ENCODE results near the gene ACTR1A. TPM values are rescaled to one million over a fixed set of nuclear protein-coding genes. Genes with fewer than 3 reads are reported as not detected.

ACTR1A gene
- 178 and 216 TPM in 2 replicates for polyA plus RNA-seq (2011; rRNA removed)
- polyA minus RNA-seq (2011; rRNA and poly(A)+ RNA removed) = 148 and 200 TPM in 2 replicates

DNA sequence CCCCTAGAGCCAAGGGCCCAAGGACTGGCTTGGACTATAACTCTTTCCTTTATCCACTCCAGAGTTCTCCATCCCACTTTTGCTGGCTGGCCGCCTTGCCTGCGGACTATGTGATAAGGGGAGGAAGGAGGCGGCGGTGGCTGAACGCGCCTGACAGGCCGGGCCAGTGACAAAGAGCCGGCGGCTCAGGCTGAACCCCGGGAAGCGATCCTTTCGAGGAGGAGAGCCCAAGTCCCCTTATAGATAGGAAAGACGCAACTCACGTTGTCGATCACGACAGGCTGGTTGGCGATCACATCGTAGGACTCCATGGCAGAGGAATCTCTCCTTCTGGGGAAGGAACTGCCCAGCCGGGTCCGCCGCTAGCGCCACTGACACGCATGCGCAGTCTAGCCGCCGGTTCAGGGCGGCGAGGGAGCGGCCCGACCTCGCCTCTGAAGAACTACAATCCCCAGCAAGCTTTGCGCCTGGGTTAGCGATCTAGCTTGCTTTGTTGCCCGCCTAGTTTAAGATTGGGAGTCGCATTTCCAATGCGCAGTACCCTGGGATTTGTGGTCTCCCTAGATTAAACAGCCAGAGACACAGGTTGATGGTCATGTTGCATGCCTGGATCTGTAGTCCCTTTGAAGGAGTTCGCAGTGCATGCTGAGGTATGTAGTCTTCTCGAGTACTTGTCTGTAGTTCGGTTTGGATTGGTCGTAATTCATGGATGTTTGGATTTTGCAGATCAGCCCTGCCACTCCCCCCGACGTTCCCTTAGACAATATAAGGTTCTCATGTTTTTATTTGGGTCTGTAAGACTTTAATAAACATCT is at the start of gene ACTR1A:
TSS of gene ACTR1A (minus strand) at position 376 of the 815 bp plus-strand sequence. CDS start at position 311, 65 bp downstream.
- Histone ChIP-seq H3K36me3 (ENCODE audit: control insufficient read depth, insufficient read depth, low read length) (no peaks in the 10 kb centered on the region), H3K4me3 (ENCODE audit: low read depth, low read length) (peak within 1 kb of the TSS; percentile 91), H3K27me3 (ENCODE audit: control insufficient read depth, insufficient read depth, low read length) (no peaks in the 10 kb centered on the region)
- ChIA-PET CTCF (interaction anchor here (1.0 to 4.3 kb wide), 17 partner anchors 11 to 240 kb away, joined by 3 to 113 read pairs (median 5); partner anchors contain the start of gene TRIM8), POLR2A (interaction anchor here (1.0 kb wide), 1 partner anchor 144 kb away, joined by 4 read pairs; no protein-coding TSS in a partner anchor)
- DNase-seq (ENCODE audit: low read depth) = peak; percentile 99
- TF ChIP-seq, protein P1, sequence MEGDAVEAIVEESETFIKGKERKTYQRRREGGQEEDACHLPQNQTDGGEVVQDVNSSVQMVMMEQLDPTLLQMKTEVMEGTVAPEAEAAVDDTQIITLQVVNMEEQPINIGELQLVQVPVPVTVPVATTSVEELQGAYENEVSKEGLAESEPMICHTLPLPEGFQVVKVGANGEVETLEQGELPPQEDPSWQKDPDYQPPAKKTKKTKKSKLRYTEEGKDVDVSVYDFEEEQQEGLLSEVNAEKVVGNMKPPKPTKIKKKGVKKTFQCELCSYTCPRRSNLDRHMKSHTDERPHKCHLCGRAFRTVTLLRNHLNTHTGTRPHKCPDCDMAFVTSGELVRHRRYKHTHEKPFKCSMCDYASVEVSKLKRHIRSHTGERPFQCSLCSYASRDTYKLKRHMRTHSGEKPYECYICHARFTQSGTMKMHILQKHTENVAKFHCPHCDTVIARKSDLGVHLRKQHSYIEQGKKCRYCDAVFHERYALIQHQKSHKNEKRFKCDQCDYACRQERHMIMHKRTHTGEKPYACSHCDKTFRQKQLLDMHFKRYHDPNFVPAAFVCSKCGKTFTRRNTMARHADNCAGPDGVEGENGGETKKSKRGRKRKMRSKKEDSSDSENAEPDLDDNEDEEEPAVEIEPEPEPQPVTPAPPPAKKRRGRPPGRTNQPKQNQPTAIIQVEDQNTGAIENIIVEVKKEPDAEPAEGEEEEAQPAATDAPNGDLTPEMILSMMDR (IDR thresholded peaks at IDR 0.05; ENCODE audit: insufficient read depth, low read depth, low read length) = no peak

DNA sequence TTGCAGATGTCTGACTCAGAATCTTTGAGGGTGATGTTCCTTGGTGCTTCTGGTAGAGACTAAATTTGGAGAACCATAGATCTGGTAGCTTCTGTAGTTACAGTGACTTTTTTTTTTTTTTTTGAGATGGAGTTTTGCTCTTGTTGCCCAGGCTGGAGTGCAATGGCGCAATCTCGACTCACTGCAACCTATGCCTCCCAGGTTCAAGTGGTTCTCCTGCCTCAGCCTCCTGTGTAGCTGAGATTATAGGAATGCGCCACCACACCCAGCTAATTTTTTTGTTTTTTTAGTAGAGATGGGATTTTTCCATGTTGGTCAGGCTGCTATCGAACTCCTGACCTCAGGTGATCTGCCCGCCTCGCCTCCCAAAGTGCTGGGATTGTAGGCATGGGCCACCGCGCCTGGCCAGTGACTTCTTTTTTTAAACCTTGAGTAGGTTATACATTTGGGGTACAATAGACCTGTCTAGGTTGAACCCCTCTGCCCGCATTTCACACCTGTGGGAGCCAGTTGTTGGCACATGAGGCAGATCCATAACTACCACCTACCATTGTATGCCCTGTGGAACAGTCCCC is 48.2 kb upstream of the ACTR1A start:
- CTCF ChIA-PET = interaction anchor here (0.9 kb wide), 1 partner anchor 47 kb away, joined by 3 read pairs; no protein-coding TSS in a partner anchor
- no peak for DNase-seq (ENCODE audit: low read depth)
- Histone ChIP-seq H3K36me3 (ENCODE audit: control insufficient read depth, insufficient read depth, low read length) (peaks cover 5% of the 10 kb centered on the region), H3K27me3 (ENCODE audit: control insufficient read depth, insufficient read depth, low read length) (no peaks in the 10 kb centered on the region), H3K4me3 (ENCODE audit: low read depth, low read length) (no peak overlapping the region)
- POLR2A ChIA-PET = no interaction called here
- TF ChIP-seq, protein P1 (IDR thresholded peaks at IDR 0.05; ENCODE audit: insufficient read depth, low read depth, low read length) = no peak

DNA sequence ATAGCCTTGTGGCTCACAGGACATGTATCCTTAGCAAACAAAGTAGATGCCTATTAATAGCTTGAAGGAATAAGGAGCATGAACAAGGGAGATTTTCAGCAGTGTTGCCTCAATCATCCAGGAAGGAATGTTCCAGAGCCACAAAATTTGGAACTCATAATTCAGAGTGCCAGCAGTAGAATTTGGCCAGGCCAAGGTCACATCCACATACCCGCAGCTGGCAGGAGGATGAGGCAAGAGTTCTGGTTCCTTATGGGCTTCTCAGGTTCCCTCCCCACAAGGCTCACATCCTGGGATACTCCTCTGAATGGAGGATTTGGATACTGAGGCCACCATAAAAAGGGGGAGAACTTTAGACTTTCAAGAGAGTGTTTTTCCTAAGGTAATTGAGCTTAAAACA is 47.0 kb upstream of the ACTR1A start:
- ChIA-PET POLR2A (interaction anchor here (0.8 kb wide), 1 partner anchor 164 kb away, joined by 6 read pairs; no protein-coding TSS in a partner anchor), CTCF (interaction anchor here (1.0 to 2.2 kb wide), 3 partner anchors 34 to 47 kb away, joined by 3 to 7 read pairs (median 4); partner anchors contain the start of genes ACTR1A and SUFU)
- TF ChIP-seq, protein P1 (IDR thresholded peaks at IDR 0.05; ENCODE audit: insufficient read depth, low read depth, low read length) = no peak
- Histone ChIP-seq H3K36me3 (ENCODE audit: control insufficient read depth, insufficient read depth, low read length) (peaks cover 5% of the 10 kb centered on the region), H3K27me3 (ENCODE audit: control insufficient read depth, insufficient read depth, low read length) (no peaks in the 10 kb centered on the region), H3K4me3 (ENCODE audit: low read depth, low read length) (no peak overlapping the region)
- no peak for DNase-seq (ENCODE audit: low read depth)

DNA sequence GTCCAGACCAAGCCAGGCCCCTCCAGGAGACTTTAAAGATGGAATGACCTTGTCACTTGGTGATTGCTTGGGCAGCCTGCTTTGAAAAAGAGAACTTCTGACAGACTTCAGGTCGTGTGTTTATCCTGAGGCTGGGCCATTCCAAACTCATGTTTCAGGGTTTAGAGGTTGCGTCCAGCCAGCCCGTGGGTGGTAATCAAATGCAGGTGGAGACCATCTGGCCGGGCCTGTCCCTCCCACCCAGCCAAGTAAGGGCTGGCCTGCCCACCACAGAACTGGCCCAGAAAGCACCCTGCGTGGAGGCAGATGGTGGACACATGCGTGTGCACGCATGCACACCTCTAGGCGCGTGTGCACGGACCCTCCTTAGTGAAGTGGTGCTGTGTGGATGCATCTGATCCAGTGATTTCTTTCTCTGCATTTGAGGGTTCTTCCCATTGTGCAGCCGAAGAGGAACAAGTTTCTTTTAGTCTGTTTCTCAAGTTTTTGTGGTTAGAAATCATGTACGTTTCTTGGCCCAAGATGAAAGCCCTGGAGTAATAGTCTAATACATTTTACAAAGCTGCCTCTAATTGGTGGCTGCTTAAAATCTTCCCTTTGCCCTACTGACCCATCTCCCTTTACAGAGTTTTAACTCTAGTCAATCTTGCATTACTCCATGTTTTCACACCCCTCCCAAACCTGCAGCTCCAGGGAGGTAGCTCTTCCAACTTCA is 44.3 kb upstream of the ACTR1A start:
- Histone ChIP-seq H3K36me3 (ENCODE audit: control insufficient read depth, insufficient read depth, low read length) (peaks cover 5% of the 10 kb centered on the region), H3K4me3 (ENCODE audit: low read depth, low read length) (no peak overlapping the region), H3K27me3 (ENCODE audit: control insufficient read depth, insufficient read depth, low read length) (no peaks in the 10 kb centered on the region)
- DNase-seq (ENCODE audit: low read depth) = peak; percentile 68
- TF ChIP-seq, protein P1 (IDR thresholded peaks at IDR 0.05; ENCODE audit: insufficient read depth, low read depth, low read length) = no peak
- POLR2A ChIA-PET = interaction anchor here (0.8 kb wide), 1 partner anchor 115 kb away, joined by 5 read pairs; no protein-coding TSS in a partner anchor
- CTCF ChIA-PET = interaction anchor here (1.3 to 1.5 kb wide), 2 partner anchors 24 to 43 kb away, joined by 3 to 4 read pairs; partner anchors contain the start of gene SUFU
